Neural cell (in vitro differentiated cells): ENCODE data around the gene EMC10. TPM values are rescaled to one million over a fixed set of nuclear protein-coding genes. Genes with fewer than 3 reads are reported as not detected.

Experiments
- H2AFZ ChIP-seq: fragments of 200-600, 300-800 bp; sonication (generic), shearing (Covaris generic); 2 replicates; pipeline ENCODE4 v1.6.0; 2014; ENCODE audit warnings: low read depth, mild to moderate bottlenecking, antibody characterized with exemption, low read length, moderate library complexity
- H3F3A ChIP-seq: fragments of 200-600 bp; shearing (Covaris generic); 2 replicates; pipeline ENCODE4 v1.6.1; 2016; ENCODE audit warnings: mild to moderate bottlenecking, moderate library complexity, mixed read lengths, antibody characterized with exemption, low read length; ENCODE audit not compliant: insufficient read depth, poor library complexity, severe bottlenecking
- H3K27ac ChIP-seq: fragments of 200-600, 300-800 bp; sonication (generic), shearing (Covaris generic); 2 replicates; pipeline ENCODE4 v1.5.1; 2014; ENCODE audit warnings: mild to moderate bottlenecking, low read length, moderate library complexity
- H3K27me3 ChIP-seq: fragments of 300-800, 200-600 bp; sonication (generic), shearing (Covaris generic); 2 replicates; pipeline ENCODE4 v1.6.0; 2014; ENCODE audit warnings: mild to moderate bottlenecking, low read depth, low read length, moderate library complexity; ENCODE audit not compliant: insufficient read depth
- H3K36me3 ChIP-seq: fragments of 300-800, 200-600 bp; sonication (generic), shearing (Covaris generic); 2 replicates; pipeline ENCODE4 v1.5.1; 2014; ENCODE audit warnings: mild to moderate bottlenecking, antibody characterized with exemption, low read length, moderate library complexity; ENCODE audit not compliant: insufficient read depth
- H3K4me2 ChIP-seq: fragments of 300-800, 200-600 bp; sonication (generic), shearing (Covaris generic); 2 replicates; pipeline ENCODE4 v1.6.0; 2014; ENCODE audit warnings: mild to moderate bottlenecking, low read length
- H3K4me3 ChIP-seq: fragments of 300-800, 200-600 bp; sonication (generic), shearing (Covaris generic); 2 replicates; pipeline ENCODE4 v1.5.1; 2014; ENCODE audit warnings: mild to moderate bottlenecking, low read length, moderate library complexity
- H3K79me2 ChIP-seq: fragments of 200-600 bp; shearing (Covaris generic); replicated peaks from 2 replicates; pipeline ENCODE4 v1.6.0; 2014; ENCODE audit warnings: mild to moderate bottlenecking, low read length, moderate library complexity; ENCODE audit not compliant: insufficient read depth
- H3K9ac ChIP-seq: fragments of 300-800, 200-600 bp; sonication (generic), shearing (Covaris generic); 2 replicates; pipeline ENCODE4 v1.6.1; 2016; ENCODE audit warnings: mild to moderate bottlenecking, low read length, mixed read lengths
- H3K9me2 ChIP-seq: fragments of 200-600 bp; shearing (Covaris generic); 2 replicates; pipeline ENCODE4 v1.6.1; 2016; ENCODE audit warnings: mild to moderate bottlenecking, low read length, mixed read lengths; ENCODE audit not compliant: insufficient read depth
- H3K9me3 ChIP-seq: fragments of 200-600, 300-800 bp; sonication (generic), shearing (Covaris generic); 2 replicates; pipeline ENCODE4 v1.6.1; 2016; ENCODE audit warnings: mild to moderate bottlenecking, mixed run types, low read length, moderate library complexity, mixed read lengths
- H4K20me1 ChIP-seq: fragments of 200-600 bp; shearing (Covaris generic); 2 replicates; pipeline ENCODE4 v1.6.1; 2016; ENCODE audit warnings: mild to moderate bottlenecking, mixed run types; ENCODE audit not compliant: insufficient read depth
- EP300 ChIP-seq: fragments of 450-650 bp; conservative IDR thresholded peaks from 2 replicates; pipeline ENCODE4 v1.6.1; 2014; ENCODE audit warnings: antibody characterized with exemption, mild to moderate bottlenecking, moderate library complexity; ENCODE audit not compliant: poor library complexity, severe bottlenecking
- EZH2 ChIP-seq: fragments of 200-600, 300-800 bp; shearing (Covaris generic), sonication (generic); IDR thresholded peaks from 2 replicates; pipeline ENCODE4 v1.6.1; 2014; ENCODE audit warnings: antibody characterized with exemption, low read length, borderline replicate concordance, mild to moderate bottlenecking; ENCODE audit not compliant: insufficient read depth, poor library complexity, severe bottlenecking
- MXI1 ChIP-seq: fragments of 450-650 bp; conservative IDR thresholded peaks from 2 replicates; pipeline ENCODE4 v1.6.1; 2014; ENCODE audit warnings: antibody characterized with exemption, mild to moderate bottlenecking; ENCODE audit not compliant: poor library complexity, severe bottlenecking
- POLR2AphosphoS5 ChIP-seq: IDR thresholded peaks from 2 replicates; pipeline ENCODE4 v1.6.1; 2012
- RAD21 ChIP-seq: fragments of 450-650 bp; conservative IDR thresholded peaks from 2 replicates; pipeline ENCODE4 v1.6.1; 2014; ENCODE audit warnings: antibody characterized with exemption, mild to moderate bottlenecking, moderate library complexity
- SMC3 ChIP-seq: fragments of 450-650 bp; conservative IDR thresholded peaks from 2 replicates; pipeline ENCODE4 v1.6.1; 2014; ENCODE audit warnings: antibody characterized with exemption, mild to moderate bottlenecking, moderate library complexity; ENCODE audit not compliant: poor library complexity
- TAF1 ChIP-seq: IDR thresholded peaks from 2 replicates; pipeline ENCODE4 v1.6.1; 2012; ENCODE audit warnings: low read depth
- polyA plus RNA-seq: library from polyadenylated mRNA; depleted of rRNA; stranded (reverse); fragments of >200 nt; gene quantifications from 2 replicates; pipeline ENCODE4 v1.2.3, GENCODE V29; 2014
- TF ChIP-seq, protein P1 (sequence below): fragments of 450-650 bp; IDR thresholded peaks from 2 replicates; pipeline ENCODE4 v1.5.1; 2014; ENCODE audit warnings: antibody characterized with exemption, mild to moderate bottlenecking, moderate library complexity; ENCODE audit not compliant: poor library complexity, severe bottlenecking
- TF ChIP-seq, protein P2 (sequence below): IDR thresholded peaks from 2 replicates; pipeline ENCODE4 v1.6.1; 2012; ENCODE audit warnings: borderline replicate concordance

Gene EMC10
- polyA plus RNA-seq, 1 donor from 2014 or later = 233 TPM

DNA sequence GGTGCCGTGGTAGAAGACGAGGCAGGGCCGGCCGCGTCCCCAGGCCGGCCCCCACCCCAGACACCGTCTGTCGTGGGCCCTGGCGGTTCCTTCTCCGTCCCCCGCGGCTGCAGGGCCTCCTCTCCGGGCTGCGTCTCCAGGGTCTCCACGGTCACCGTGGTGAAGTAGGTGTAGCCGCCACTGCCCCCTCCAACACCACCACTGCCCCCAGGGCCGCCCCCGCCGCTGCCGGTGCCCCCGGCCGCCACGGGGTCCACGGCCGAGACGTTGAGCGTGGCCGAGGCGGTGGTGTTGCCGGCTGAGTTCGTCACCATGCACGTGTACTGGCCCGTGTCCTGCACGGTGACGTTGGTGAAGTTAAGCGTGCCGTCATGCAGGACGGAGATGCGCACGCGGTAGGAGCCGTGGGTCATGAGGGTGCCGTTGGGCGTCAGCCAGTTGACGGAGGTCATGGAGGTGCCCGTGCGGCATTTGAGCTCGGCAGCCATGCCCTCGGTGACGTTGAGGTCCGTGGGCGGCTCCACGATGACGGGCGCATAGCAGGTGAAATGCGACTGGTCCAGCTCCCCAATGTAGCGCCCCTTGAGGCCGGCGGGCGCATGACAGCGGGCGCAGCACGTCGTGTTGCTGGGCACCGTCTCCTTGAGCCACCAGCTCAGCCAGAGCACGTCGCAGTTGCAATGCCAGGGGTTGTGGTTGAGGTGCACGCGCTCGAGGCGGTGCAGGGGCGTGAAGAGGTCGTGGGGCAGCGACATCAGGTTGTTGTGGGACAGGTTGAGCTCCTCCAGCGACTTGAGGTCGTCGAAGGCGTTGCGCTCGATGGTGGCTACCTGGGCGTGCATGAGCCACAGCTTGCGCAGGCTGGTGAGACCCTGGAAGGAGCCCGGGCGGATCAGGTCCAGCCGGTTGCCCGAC lies 42.0 kb downstream of the EMC10 start:
- Histone ChIP-seq H3K27ac (no peak overlapping the region), H3K4me3 (no peak overlapping the region), H3K4me2 (no peak overlapping the region), H4K20me1 (no peaks in the 10 kb centered on the region), H3K9me2 (no peaks in the 10 kb centered on the region), H3K9ac (no peak overlapping the region), H3K79me2 (no peaks in the 10 kb centered on the region), H2AFZ (no peak overlapping the region), H3K27me3 (no peaks in the 10 kb centered on the region), H3F3A (no peaks in the 10 kb centered on the region), H3K9me3 (peaks cover 5% of the 10 kb centered on the region), H3K36me3 (peaks cover 10% of the 10 kb centered on the region)
- TF ChIP-seq TAF1 = no peak
- TF ChIP-seq, protein P1, sequence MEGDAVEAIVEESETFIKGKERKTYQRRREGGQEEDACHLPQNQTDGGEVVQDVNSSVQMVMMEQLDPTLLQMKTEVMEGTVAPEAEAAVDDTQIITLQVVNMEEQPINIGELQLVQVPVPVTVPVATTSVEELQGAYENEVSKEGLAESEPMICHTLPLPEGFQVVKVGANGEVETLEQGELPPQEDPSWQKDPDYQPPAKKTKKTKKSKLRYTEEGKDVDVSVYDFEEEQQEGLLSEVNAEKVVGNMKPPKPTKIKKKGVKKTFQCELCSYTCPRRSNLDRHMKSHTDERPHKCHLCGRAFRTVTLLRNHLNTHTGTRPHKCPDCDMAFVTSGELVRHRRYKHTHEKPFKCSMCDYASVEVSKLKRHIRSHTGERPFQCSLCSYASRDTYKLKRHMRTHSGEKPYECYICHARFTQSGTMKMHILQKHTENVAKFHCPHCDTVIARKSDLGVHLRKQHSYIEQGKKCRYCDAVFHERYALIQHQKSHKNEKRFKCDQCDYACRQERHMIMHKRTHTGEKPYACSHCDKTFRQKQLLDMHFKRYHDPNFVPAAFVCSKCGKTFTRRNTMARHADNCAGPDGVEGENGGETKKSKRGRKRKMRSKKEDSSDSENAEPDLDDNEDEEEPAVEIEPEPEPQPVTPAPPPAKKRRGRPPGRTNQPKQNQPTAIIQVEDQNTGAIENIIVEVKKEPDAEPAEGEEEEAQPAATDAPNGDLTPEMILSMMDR = no peak
- no peak for TF ChIP-seq MXI1
- no peak for TF ChIP-seq POLR2AphosphoS5
- TF ChIP-seq, protein P2, sequence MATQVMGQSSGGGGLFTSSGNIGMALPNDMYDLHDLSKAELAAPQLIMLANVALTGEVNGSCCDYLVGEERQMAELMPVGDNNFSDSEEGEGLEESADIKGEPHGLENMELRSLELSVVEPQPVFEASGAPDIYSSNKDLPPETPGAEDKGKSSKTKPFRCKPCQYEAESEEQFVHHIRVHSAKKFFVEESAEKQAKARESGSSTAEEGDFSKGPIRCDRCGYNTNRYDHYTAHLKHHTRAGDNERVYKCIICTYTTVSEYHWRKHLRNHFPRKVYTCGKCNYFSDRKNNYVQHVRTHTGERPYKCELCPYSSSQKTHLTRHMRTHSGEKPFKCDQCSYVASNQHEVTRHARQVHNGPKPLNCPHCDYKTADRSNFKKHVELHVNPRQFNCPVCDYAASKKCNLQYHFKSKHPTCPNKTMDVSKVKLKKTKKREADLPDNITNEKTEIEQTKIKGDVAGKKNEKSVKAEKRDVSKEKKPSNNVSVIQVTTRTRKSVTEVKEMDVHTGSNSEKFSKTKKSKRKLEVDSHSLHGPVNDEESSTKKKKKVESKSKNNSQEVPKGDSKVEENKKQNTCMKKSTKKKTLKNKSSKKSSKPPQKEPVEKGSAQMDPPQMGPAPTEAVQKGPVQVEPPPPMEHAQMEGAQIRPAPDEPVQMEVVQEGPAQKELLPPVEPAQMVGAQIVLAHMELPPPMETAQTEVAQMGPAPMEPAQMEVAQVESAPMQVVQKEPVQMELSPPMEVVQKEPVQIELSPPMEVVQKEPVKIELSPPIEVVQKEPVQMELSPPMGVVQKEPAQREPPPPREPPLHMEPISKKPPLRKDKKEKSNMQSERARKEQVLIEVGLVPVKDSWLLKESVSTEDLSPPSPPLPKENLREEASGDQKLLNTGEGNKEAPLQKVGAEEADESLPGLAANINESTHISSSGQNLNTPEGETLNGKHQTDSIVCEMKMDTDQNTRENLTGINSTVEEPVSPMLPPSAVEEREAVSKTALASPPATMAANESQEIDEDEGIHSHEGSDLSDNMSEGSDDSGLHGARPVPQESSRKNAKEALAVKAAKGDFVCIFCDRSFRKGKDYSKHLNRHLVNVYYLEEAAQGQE = no peak
- no peak for TF ChIP-seq EP300
- TF ChIP-seq SMC3 = no peak
- TF ChIP-seq EZH2 = no peak
- no peak for TF ChIP-seq RAD21

DNA sequence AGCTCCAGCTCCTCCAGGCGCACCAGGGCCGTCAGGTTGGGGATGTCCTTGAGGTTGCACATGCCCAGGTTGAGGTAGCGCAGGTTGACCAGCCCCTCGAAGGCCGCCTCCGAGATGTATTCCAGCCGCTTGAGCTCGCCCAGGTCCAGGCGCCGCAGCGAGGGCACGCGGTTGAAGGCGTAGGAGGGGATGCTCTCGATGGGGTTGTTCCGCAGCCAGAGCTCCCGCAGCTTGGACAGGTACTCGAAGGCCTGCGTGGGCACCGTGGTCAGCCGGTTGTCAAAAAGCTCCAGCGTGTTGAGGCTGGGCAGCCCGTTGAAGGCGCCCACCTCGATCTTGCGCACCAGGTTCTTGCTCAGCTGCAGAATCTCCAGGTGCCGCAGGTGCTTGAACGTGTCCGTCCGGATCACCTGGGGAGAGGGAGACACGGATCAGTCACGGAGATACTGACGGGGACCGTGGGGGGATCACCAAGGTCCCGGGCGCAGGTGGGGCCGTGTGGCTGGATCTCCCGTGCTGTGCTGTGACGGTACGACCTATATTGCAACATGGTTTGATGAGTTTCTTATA lies 42.8 kb downstream of the EMC10 start:
- Histone ChIP-seq H3K36me3 (peaks cover 10% of the 10 kb centered on the region), H3K79me2 (no peaks in the 10 kb centered on the region), H4K20me1 (no peaks in the 10 kb centered on the region), H3K9me2 (no peaks in the 10 kb centered on the region), H3K27ac (no peak overlapping the region), H2AFZ (no peak overlapping the region), H3K9ac (no peak overlapping the region), H3F3A (no peaks in the 10 kb centered on the region), H3K27me3 (no peaks in the 10 kb centered on the region), H3K4me3 (no peak overlapping the region), H3K4me2 (no peak overlapping the region), H3K9me3 (peaks cover 5% of the 10 kb centered on the region)
- TF ChIP-seq, protein P2 = no peak
- TF ChIP-seq TAF1 (no peak), EP300 (no peak), RAD21 (no peak), MXI1 (no peak)
- TF ChIP-seq, protein P1 = no peak
